ENCODE measurements around the gene GALNT9.

GALNT9 gene

DNA sequence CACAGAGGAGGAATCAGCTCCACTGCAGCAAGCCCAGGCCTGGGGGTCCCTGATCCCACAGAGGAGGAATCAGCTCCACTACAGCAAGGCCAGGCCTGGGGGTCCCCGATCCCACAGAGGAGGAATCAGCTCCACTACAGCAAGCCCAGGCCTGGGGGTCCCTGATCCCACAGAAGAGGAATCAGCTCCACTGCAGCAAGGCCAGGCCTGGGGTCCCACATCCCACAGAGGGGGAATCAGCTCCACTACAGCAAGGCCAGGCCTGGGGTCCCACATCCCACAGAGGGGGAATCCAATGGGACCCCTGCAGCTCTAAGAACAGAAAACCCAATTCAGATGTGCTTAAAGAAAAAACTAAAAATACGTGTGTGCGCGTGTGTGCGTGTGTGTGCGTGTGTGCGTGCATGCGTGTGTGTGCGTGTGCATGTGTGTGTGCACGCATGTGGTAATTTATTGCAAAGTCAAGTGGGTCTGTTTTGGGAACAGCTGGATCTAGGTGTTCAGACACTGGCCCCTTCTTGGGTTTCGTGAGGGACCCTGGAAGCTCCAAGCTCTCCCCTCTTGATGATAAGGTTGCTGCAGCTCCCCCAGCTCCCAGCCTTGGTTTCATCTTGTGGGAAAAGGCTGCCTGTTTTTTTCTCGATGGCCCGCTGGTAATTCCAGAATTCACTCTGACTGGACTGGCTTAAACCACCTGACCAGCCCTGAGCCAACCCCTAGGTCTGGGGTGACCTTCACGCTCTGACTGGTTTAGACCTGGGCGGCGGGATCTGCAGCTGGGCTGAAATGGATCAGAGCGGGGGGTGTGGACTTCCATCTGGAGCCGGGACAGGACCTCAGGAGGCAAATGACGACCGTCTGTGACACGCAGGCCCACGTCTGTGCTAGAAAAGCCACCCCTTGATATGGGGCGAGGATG is 47.1 kb downstream of the GALNT9 start:
- in situ Hi-C loops (cut with MboI; ENCODE audit: low sequenced_read_pairs), result no loop called here

GRCh38 chr12:132281038-132281437 is 48.4 kb downstream of the GALNT9 start:
- in situ Hi-C loops (cut with MboI; ENCODE audit: low sequenced_read_pairs), result no loop called here

- in situ Hi-C loops (cut with MboI; ENCODE audit: low sequenced_read_pairs), result no loop called here
Observed at GRCh38 chr12:132280406-132280805, 49.0 kb downstream of the GALNT9 start.

GRCh38 chr12:132279930-132280329 is 49.5 kb downstream of the GALNT9 start:
- in situ Hi-C loops (cut with MboI; ENCODE audit: low sequenced_read_pairs), result no loop called here

- in situ Hi-C loops (cut with MboI; ENCODE audit: low sequenced_read_pairs), result no loop called here
Observed at GRCh38 chr12:132279184-132279889, 50.1 kb downstream of the GALNT9 start.

- in situ Hi-C loops (cut with MboI; ENCODE audit: low sequenced_read_pairs), result no loop called here
Observed at GRCh38 chr12:132278401-132279183, 50.8 kb downstream of the GALNT9 start.

- in situ Hi-C loops (cut with MboI; ENCODE audit: low sequenced_read_pairs), result no loop called here
Observed at GRCh38 chr12:132277949-132278348, 51.4 kb downstream of the GALNT9 start.

GRCh38 chr12:132277374-132277941 is 51.9 kb downstream of the GALNT9 start:
- in situ Hi-C loops (cut with MboI; ENCODE audit: low sequenced_read_pairs), result no loop called here

- in situ Hi-C loops (cut with MboI; ENCODE audit: low sequenced_read_pairs), result no loop called here
Observed at GRCh38 chr12:132276827-132277373, 52.5 kb downstream of the GALNT9 start.

GRCh38 chr12:132276066-132276826 is 53.1 kb downstream of the GALNT9 start:
- in situ Hi-C loops (cut with MboI; ENCODE audit: low sequenced_read_pairs), result no loop called here

- in situ Hi-C loops (cut with MboI; ENCODE audit: low sequenced_read_pairs), result no loop called here
Observed at GRCh38 chr12:132275631-132276030, 53.8 kb downstream of the GALNT9 start.

GRCh38 chr12:132275110-132275531 is 54.3 kb downstream of the GALNT9 start:
- in situ Hi-C loops (cut with MboI; ENCODE audit: low sequenced_read_pairs), result no loop called here

- in situ Hi-C loops (cut with MboI; ENCODE audit: low sequenced_read_pairs), result no loop called here
Observed at GRCh38 chr12:132273992-132274334, 55.4 kb downstream of the GALNT9 start.

DNA sequence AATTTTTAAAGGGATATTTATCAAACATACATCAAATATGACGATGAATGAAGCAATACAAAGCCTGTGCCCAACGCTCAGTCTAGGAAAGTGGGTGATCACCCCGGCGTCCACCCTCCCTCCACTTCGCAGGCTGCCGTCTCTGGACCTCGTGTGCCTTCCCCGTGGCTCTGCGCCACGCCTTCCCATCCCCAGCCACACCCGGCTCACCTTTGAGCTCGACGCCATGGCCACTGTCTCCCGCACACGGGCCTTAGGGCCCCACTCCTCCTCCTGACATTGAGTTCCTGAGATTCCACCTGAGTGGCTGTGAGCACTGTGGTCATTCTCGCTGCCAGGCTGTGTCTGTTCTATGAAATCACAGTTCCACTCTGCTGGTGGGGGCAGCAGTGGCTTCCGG is 56.7 kb downstream of the GALNT9 start:
- in situ Hi-C loops (cut with MboI; ENCODE audit: low sequenced_read_pairs), result no loop called here

DNA sequence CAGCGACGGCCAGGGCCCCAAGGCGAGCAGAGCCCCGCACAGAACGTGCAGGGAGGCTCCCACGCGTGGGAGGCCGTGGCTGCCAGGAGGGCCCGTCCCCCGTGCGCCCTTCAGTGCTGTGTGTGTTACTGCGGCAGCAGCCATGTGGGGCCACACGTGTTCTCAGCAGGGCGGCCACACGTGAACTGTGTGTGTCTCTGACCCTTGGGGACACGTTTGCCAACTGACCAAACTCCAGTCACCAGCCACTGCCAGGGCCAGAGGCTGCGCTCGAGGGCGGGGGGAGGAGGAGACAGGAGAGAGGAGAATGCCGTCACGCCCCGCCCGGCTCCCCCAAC is 57.7 kb downstream of the GALNT9 start:
- in situ Hi-C loops (cut with MboI; ENCODE audit: low sequenced_read_pairs), result no loop called here

GRCh38 chr12:132270969-132271754 is 58.2 kb downstream of the GALNT9 start:
- in situ Hi-C loops (cut with MboI; ENCODE audit: low sequenced_read_pairs), result no loop called here

DNA sequence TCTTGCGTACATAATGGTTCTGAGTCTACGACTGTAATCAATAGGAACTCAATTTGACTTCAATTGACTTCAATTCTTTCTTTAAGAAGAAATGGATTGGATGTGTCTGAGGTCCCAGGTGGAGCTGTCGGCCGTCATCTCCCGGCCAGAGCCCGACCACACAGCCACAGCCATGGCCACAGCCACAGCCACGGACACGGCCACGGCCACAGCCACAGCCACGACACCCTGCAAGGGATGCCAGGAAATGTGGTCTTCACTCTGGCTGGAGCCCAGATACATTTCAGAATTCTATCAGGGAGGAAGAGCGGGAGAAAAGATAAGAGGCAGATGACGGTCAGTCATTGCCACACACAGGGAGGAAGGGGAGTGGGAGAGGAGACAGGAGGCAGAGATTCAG is 58.9 kb downstream of the GALNT9 start:
- in situ Hi-C loops (cut with MboI; ENCODE audit: low sequenced_read_pairs), result no loop called here

- in situ Hi-C loops (cut with MboI; ENCODE audit: low sequenced_read_pairs), result no loop called here
Observed at GRCh38 chr12:132269271-132269968, 60.0 kb downstream of the GALNT9 start.

DNA sequence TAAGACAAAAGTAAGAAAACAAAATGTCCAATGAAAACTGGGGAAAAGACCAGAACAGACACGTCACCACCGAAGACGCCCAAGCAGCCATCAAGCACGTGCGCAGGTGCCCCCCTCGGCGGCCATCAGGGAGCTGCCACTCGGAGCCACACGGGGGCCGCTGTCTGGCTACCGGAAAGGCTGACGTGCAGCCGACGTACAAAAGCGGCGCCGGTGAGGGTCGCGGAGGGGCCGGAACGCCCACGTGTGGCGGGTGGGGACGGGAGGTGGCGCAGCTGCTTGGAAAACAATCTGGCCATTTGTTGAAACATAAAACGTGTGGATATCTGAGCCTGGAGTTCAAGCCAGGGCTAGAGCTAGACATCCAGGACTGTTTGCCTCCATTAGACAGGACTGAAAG is 60.7 kb downstream of the GALNT9 start:
- in situ Hi-C loops (cut with MboI; ENCODE audit: low sequenced_read_pairs), result no loop called here

Data from HL-60/S4 (cell line).